ENCODE data around the gene ZNF444.

ZNF444 gene

GRCh38 chr19:56140583-56141416, at the start of gene ZNF444:
Gene ZNF444 (plus strand): TSS chr19:56141287. CDS start chr19:56146912, 5,625 bp downstream.
- peak; percentile 99 for DNase-seq (ENCODE audit: low read depth)

GRCh38 chr19:56091751-56092546, 49.1 kb upstream of the ZNF444 start:
- no peak for TF ChIP-seq CTCF (IDR thresholded peaks at IDR 0.05; ENCODE audit: control insufficient read depth, extremely low read depth, insufficient read depth)
- peak; percentile 66 for DNase-seq (ENCODE audit: low read depth)
- H3K4me3 ChIP-seq (ENCODE audit: low read depth, low read length): peak overlapping the region; percentile 70

More at GRCh38 chr19:56140583-56141416, at the start of gene ZNF444:
- peak within 1 kb of the TSS; percentile 60 for H3K4me3 ChIP-seq (ENCODE audit: low read depth, low read length)
- no peak for TF ChIP-seq CTCF (IDR thresholded peaks at IDR 0.05; ENCODE audit: control insufficient read depth, extremely low read depth, insufficient read depth)

- peak overlapping the region; percentile 70 for H3K4me3 ChIP-seq (ENCODE audit: low read depth, low read length)
- no peak for TF ChIP-seq CTCF (IDR thresholded peaks at IDR 0.05; ENCODE audit: control insufficient read depth, extremely low read depth, insufficient read depth)
- DNase-seq (ENCODE audit: low read depth): no peak
Measured at GRCh38 chr19:56092685-56093631, 48.1 kb upstream of the ZNF444 start.

- TF ChIP-seq CTCF (IDR thresholded peaks at IDR 0.05; ENCODE audit: control insufficient read depth, extremely low read depth, insufficient read depth): no peak
- no peak for DNase-seq (ENCODE audit: low read depth)
- H3K4me3 ChIP-seq (ENCODE audit: low read depth, low read length): no peak overlapping the region
Measured at GRCh38 chr19:56094449-56094848, 46.6 kb upstream of the ZNF444 start.

GRCh38 chr19:56096665-56097064, 44.4 kb upstream of the ZNF444 start:
- no peak overlapping the region for H3K4me3 ChIP-seq (ENCODE audit: low read depth, low read length)
- no peak for DNase-seq (ENCODE audit: low read depth)
- no peak for TF ChIP-seq CTCF (IDR thresholded peaks at IDR 0.05; ENCODE audit: control insufficient read depth, extremely low read depth, insufficient read depth)

- DNase-seq (ENCODE audit: low read depth): no peak
- TF ChIP-seq CTCF (IDR thresholded peaks at IDR 0.05; ENCODE audit: control insufficient read depth, extremely low read depth, insufficient read depth): no peak
- H3K4me3 ChIP-seq (ENCODE audit: low read depth, low read length): no peak overlapping the region
Measured at GRCh38 chr19:56097306-56097705, 43.8 kb upstream of the ZNF444 start.
